ENCODE results near the gene PNPLA2. TPM values are rescaled to one million over a fixed set of nuclear protein-coding genes. Genes with fewer than 3 reads are reported as not detected.
A peak's percentile ranks its signal among the peaks of the same experiment; 100 is the strongest.

The PNPLA2 gene
- total RNA-seq, 1 donor from 2014 or later, result 321 TPM

DNA sequence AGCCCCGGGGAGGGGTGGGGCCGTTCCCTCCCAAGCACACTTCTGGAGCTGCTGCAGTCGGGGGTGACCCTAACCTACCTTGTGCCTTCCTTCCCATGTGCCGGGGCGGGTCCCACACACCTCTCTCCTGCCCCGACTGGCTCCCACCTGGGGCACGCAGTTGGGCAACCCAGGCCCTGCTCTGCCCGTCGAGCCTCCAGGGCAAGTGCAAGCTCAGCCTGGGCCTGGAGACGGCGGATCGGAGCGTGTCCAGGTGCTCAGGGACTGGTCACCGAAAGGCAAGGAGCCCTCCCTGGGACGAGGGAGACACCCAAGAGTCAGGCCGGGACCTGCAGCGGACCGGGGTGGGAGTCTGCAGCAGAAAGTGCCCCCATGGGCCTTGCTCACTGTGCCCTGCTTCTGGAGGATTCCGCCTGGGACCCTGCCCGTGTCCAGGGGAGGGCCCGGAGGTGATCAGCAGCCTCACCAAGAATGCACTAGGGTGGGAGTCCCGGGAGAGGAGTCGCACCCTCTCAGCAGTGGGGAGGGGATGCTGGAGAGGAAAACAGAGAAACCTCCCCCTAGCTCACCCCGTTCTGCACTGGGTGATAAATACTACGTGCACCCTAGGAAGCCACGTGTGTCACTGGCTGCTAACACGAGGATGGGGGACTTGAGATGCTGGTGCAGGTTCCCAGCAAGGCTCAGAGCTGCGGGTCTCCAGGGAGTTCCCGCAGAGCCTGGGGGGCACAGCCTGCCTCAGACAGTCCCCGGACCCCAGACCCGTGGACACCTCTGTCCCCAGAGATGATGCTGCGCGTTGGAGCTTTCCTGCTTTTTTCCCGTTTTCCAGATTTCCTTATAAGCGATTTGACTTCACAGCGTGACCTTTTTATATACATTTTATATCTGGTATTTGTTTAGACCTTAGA lies 36.2 kb upstream of the PNPLA2 start:
- DNase-seq (ENCODE audit: missing footprints) (peak; percentile 6), ATAC-seq (no peak)
- intact Hi-C loops (cut with DNase I), result no loop called here

DNA sequence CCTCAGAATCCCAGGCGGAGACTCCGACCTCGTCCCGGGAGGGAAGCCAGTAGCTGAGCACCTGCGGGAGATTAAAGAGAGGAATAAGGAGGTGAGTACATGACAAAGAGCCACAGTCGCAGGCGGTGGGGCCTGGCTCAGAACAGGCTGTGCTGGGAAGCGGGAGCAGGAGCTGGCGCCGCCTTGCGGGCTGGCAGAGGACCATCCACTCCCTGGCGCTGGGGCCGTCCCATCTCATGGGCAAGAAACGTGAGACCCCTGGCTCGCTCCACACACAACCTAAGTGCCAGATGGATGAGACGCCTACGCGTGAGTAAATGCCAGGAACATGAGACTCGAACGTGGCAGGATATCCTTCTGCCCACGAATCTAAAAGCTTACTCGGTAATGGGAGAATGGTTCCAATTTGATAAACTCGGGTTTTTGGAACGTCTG lies 35.1 kb upstream of the PNPLA2 start:
- ATAC-seq (peak; percentile 64), DNase-seq (ENCODE audit: missing footprints) (peak; percentile 84)
- intact Hi-C loops (cut with DNase I), result no loop called here

DNA sequence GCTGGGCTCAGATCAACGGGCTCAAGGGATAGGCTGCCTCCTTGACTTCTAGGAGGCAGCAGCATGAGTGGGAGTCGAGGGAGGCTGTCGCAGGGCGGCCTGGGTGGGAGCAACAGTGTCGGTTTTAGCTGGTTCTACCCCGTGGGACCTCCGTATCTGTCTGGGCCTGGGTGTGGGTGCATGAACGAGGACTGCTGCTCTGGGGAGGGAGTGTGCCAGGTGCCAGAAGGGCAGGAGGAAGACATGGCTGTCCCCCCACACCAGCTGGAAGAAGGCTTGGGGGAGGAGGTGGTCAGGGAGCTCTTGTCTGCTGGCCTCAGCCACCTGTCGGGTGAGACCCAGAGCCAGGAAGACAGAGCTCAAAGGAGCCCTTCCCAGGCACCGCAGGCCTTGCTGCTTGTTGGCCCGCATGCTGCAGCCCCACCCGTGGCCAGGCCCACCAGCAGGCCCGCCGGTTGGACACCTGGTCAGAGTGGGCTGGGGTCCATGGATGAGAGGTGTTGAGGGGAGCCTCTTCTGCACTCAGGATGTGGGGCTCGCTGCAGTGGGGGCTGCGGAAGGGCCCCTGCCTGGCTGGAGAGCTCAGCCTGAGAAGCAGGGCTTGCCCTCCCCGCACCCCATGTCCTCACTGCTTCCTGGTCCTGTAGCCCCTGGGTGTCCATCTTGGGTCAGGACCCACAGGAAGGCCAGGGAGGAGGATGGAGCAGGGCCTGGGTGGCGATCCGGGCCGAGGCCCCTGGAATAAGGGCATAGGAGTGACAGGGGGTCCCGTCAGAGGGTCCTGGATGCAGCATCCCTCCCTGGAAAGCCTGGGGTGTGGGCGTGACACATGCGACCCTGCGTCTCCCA lies 32.3 kb upstream of the PNPLA2 start:
- ATAC-seq (no peak), DNase-seq (ENCODE audit: missing footprints) (no peak)
- intact Hi-C loops (cut with DNase I), result no loop called here

- intact Hi-C loops (cut with DNase I), result no loop called here
- no peak for ATAC-seq
- no peak for DNase-seq (ENCODE audit: missing footprints)
Observed at GRCh38 chr11:787084-787675, 31.5 kb upstream of the PNPLA2 start.

- ATAC-seq, result no peak
- DNase-seq (ENCODE audit: missing footprints), result no peak
- intact Hi-C loops (cut with DNase I), result no loop called here
Observed at GRCh38 chr11:788009-788640, 30.6 kb upstream of the PNPLA2 start.

DNA sequence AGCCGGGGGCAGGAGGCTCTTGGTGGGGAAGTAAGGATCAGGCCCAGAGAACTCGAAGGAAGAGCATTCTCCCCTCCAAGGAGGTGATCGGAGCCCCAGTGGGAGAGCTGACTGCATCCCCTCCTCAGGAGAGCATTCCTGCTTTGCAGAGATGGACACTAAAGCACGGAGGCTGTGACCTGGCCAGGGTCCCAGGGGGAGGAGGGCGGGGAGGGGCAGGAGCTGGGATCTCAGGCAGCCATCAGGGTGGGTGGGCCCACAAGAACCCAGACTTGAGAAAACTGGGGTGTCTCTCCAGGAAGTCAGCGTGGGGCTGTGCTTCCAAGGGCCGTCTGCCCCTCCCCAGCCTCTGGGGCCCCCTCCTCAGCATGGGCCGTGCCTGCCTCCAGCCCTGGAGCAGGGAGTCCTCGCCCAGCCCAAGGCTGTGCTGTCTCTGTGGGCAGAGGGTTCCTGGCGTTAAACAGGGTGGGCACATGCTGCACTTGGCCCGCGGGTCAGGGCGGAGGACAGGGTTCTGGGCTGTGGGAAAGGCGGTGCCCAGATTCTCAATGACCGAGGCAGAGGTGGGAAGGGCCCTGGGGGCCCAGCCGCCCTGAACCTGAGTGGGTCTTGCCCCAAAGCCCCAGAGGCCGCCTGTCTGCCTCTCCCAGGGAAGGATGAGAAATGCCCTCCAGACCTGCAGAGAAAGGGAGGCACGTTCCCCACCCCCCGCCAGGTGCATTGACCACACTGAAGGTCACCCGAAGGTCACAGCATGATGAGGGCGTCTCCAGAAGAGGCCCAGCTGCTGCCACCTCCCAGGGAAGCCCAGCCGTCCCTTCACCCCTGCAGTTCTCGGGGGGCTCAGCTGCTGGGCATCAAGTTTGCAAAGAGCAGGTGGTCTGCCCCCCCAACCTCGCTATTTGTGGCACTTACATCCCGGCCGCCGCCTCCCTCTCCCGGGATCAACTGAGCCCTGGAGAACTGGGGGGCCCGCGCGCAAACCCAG lies 29.5 kb upstream of the PNPLA2 start:
- intact Hi-C loops (cut with DNase I), result no loop called here

GRCh38 chr11:789943-790342 lies 28.8 kb upstream of the PNPLA2 start, which contains the start of gene CEND1:
TSS of gene CEND1 (minus strand) at chr11:790090. CDS start at chr11:788576, 1,514 bp downstream.
- ATAC-seq, result peak; percentile 27
- no peak for DNase-seq (ENCODE audit: missing footprints)
- intact Hi-C loops (cut with DNase I), result no loop called here

More for the DNA sequence above, 29.5 kb upstream of the PNPLA2 start:
- DNase-seq (ENCODE audit: missing footprints) (no peak), ATAC-seq (no peak)

DNA sequence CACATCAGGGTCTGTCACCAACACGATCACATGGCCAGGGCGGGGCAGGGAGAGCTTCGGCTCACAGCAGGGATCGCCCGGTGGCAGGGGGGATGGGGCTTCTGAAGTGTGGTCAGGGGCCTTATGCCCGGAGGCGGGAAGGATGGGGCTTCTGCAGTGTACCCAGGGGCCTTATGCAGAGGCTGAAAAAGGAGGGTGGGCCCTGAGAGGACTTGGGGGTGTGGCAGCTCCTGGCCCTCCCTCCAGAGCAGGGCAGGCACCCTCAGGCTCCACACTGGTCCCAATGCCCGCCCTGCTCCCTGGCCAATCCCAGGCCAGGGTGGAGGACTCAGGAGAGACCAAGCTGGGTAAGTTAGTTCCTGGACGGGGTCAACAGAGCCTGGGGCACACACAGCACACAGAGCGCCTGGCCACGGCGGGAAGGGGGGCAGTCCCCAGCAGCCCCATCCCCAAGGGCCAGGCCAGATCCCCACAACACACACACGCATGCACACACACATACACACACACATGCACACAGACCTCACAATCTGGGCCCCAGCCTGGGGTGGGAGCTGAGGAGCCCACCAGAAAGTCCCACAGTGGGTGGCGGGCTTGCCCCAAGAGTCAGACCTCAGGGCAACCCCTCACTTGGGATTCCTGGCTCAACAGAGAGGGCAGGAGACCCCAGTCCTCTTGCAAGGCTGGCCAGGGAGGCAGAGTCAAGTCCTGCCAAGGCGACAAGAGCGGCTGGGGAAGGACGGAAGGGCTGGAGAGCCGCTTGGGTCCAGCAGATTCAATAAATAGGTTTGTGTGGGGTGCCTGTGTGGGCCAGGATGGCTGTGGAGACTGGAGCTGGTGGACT lies 27.8 kb upstream of the PNPLA2 start:
- ATAC-seq (no peak), DNase-seq (ENCODE audit: missing footprints) (no peak)
- intact Hi-C loops (cut with DNase I), result no loop called here

DNA sequence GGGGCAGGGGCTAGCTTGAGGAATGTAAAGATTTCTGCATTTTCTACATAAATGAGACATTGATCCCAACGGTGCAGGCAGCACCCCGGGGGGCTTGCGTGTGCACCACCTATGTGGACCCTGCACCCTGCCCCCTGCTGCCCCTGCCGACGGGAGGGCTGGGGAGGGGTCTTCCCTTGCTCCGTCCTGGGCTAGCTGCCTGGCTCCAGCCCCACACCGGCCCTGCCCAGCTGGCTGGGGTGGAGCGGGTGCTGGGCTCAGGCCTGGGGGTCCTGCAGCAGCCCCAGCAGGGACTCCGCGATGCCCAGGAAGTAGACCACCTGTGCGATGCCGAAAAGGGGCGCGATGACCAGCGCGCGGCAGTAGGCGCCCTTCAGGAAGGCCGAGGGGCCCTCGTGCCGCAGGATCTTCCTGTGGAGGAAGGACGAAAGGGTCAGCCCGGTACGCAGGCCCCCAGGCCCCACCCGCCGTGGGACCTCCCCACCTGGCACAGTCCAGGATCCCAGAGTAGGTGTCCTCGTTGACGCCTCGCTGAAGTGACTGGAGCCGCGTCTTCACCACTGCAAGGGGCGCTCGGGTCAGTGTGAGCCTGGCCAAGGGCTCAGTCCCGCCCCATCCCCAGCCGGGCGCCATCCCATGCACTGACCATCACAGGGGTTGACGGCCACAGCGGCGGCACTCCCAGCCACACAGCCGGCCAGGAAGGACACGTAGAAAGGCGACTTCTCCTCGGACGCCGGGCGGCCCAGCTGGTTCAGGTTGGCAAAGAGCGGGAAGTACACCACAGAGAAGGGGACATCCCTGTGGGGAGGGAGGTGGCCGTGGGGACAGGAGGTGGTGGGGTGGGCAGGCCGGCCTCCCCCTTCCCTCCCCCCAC lies 26.8 kb upstream of the PNPLA2 start:
- DNase-seq (ENCODE audit: missing footprints), result peak; percentile 27
- intact Hi-C loops (cut with DNase I), result no loop called here
- no peak for ATAC-seq

- intact Hi-C loops (cut with DNase I), result no loop called here
- ATAC-seq (no peak), DNase-seq (ENCODE audit: missing footprints) (no peak)
Observed at GRCh38 chr11:792535-792821, 26.2 kb upstream of the PNPLA2 start.

DNA sequence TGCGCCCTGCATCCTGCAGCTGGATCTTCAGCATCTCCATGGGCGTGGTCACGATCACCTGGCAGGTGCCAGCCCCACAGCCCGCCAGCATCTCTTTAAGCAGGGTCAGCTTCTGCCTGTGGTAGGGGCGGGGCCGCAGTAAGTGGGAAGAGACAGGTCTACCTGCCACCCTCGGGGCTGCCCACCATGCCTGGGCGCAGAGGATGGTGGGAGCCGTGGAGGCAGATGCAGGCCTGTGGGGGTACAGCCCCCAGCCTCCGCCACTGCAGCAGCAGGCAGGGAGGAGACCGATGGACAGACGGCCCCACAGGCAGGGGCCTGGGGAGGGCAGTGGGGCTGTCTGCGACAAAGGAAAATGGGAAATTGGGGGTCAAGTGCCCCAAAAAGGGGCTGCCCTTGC lies 25.8 kb upstream of the PNPLA2 start:
- no peak for DNase-seq (ENCODE audit: missing footprints)
- intact Hi-C loops (cut with DNase I), result no loop called here
- ATAC-seq, result no peak

DNA sequence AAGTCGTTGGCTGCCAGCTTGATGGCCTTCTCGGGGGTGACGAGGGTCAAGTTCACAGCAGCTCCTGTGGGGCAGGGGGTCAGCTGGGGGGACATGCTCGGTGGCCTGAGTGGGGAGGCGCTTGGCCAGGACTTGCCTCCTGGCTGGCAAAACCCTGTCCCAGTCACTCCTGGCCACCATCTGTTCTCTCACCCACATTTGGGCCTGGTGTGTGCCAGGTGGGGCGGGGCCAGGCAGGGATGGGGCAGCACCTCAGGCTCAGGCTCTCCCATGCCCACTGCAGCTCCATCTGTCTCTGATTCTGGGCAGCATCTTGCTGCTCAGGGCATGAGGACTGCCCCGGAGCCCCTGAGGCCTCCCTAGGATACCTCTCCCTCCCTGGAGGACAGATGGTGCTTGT lies 25.2 kb upstream of the PNPLA2 start:
- intact Hi-C loops (cut with DNase I), result no loop called here
- ATAC-seq, result no peak
- DNase-seq (ENCODE audit: missing footprints), result no peak

DNA sequence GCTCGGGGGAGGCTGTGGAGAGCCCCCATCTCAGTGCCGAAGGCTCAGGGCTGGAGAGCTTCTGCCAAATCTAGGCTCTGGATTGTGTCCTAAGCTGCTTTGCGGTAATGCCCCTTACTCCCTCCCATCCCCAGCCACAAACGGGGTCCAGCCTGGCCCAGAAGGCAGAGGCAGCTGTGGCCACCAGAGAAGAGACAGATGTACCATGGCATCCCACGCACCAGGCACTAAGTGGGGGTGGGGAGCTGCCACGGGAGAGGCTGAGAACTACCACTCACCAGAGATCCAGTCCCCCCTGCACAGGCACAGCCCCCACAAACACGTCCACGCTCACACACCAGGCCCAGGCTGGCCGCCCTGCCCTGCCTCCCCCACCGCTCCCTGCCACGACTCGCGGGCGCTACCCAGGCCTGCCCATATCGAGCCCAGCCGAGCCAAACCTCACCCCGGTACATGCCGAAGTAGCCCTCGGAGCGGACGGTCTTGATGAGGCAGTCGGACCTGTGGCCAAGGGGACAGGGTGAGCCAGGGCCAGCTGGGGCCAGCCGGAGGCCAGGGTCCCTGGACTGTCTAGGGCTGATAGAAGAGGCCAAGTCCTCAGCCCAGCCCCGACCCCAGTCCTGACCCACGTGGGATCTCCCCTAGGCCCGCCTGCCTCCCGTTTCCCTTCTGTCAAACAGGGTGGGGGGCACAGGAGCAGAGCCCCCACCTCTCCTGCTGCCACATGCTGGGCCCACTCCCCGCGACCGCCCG lies 24.5 kb upstream of the PNPLA2 start:
- ATAC-seq, result no peak
- no peak for DNase-seq (ENCODE audit: missing footprints)
- intact Hi-C loops (cut with DNase I), result no loop called here

- DNase-seq (ENCODE audit: missing footprints), result no peak
- no peak for ATAC-seq
- intact Hi-C loops (cut with DNase I), result no loop called here
Observed at GRCh38 chr11:794766-795633, 23.7 kb upstream of the PNPLA2 start.

Measured in Right ventricle myocardium inferior (tissue), 1 donor.